GM23338 (cell line): Measurements from ENCODE around the gene NEURL1. TPM values are rescaled to one million over a fixed set of nuclear protein-coding genes. Genes with fewer than 3 reads are reported as not detected.

Experiments
- ATAC-seq: fragments of 200-7000 bp; cut with Tn5 transposase; 3 replicates; pipeline ENCODE4 v1.9.1; 2020
- DNase-seq: peaks from one replicate; pipeline ENCODE4 v3.0.0-alpha.2; 2015; ENCODE audit warnings: low spot score
- H2AFZ ChIP-seq: fragments of 200-600 bp; sonication (generic); 2 replicates; pipeline ENCODE4 v1.8.0; 2016; ENCODE audit warnings: antibody characterized with exemption, mild to moderate bottlenecking, moderate library complexity
- H3F3A ChIP-seq: fragments of 200-600 bp; sonication (generic); replicated peaks from 2 replicates; pipeline ENCODE4 v1.8.0; 2017; ENCODE audit warnings: antibody characterized with exemption, mixed run types, low read depth
- H3K27ac ChIP-seq: fragments of 200-600 bp; sonication (generic); 2 replicates; pipeline ENCODE4 v1.6.1; 2016; ENCODE audit warnings: low read depth
- H3K27me3 ChIP-seq: fragments of 200-600 bp; sonication (generic); 2 replicates; pipeline ENCODE4 v1.8.0; 2016; ENCODE audit warnings: mild to moderate bottlenecking, mixed run types, moderate library complexity; ENCODE audit not compliant: insufficient read depth
- H3K36me3 ChIP-seq: fragments of 200-600 bp; sonication (generic); 2 replicates; pipeline ENCODE4 v1.8.0; 2016; ENCODE audit warnings: mild to moderate bottlenecking; ENCODE audit not compliant: insufficient read depth
- H3K4me1 ChIP-seq: fragments of 200-600 bp; sonication (generic); 2 replicates; pipeline ENCODE4 v1.8.0; 2016; ENCODE audit warnings: mild to moderate bottlenecking, moderate library complexity; ENCODE audit not compliant: insufficient read depth
- H3K4me2 ChIP-seq: fragments of 200-600 bp; sonication (generic); 2 replicates; pipeline ENCODE4 v1.7.1; 2017; ENCODE audit warnings: mixed run types
- H3K4me3 ChIP-seq: fragments of 200-600 bp; sonication (generic); 2 replicates; pipeline ENCODE4 v1.6.1; 2016; ENCODE audit warnings: mixed run types
- H3K79me2 ChIP-seq: fragments of 200-600 bp; sonication (generic); replicated peaks from 2 replicates; pipeline ENCODE4 v1.8.0; 2017; ENCODE audit warnings: mild to moderate bottlenecking; ENCODE audit not compliant: insufficient read depth
- H3K9me2 ChIP-seq: fragments of 200-600 bp; sonication (generic); 2 replicates; pipeline ENCODE4 v1.8.0; 2017; ENCODE audit not compliant: insufficient read depth
- H4K20me1 ChIP-seq: fragments of 200-600 bp; sonication (generic); replicated peaks from 2 replicates; pipeline ENCODE4 v1.8.0; 2017; ENCODE audit warnings: mild to moderate bottlenecking; ENCODE audit not compliant: insufficient read depth
- H3K27ac Mint-ChIP-seq: 2 replicates; pipeline ENCODE4 v1.8.0; 2020; ENCODE audit warnings: inconsistent platforms, mild to moderate bottlenecking, moderate library complexity, mixed read lengths
- H3K27me3 Mint-ChIP-seq: 3 replicates; pipeline ENCODE4 v1.8.0; 2022; ENCODE audit warnings: low read depth, mild to moderate bottlenecking, moderate library complexity, mixed read lengths, inconsistent platforms; ENCODE audit not compliant: insufficient read depth, poor library complexity
- H3K36me3 Mint-ChIP-seq: 3 replicates; pipeline ENCODE4 v1.8.0; 2021; ENCODE audit warnings: low read depth, mild to moderate bottlenecking, inconsistent platforms, moderate library complexity, mixed read lengths
- H3K4me1 Mint-ChIP-seq: 3 replicates; pipeline ENCODE4 v1.8.0; 2020; ENCODE audit warnings: mild to moderate bottlenecking, inconsistent platforms, mixed read lengths
- H3K4me3 Mint-ChIP-seq: 3 replicates; pipeline ENCODE4 v1.8.0; 2021; ENCODE audit warnings: moderate library complexity, mild to moderate bottlenecking, inconsistent platforms, mixed read lengths
- H3K9me3 Mint-ChIP-seq: 3 replicates; pipeline ENCODE4 v1.8.0; 2020; ENCODE audit warnings: moderate library complexity, mild to moderate bottlenecking, inconsistent platforms, mixed read lengths
- CREB1 ChIP-seq: fragments of 250-450 bp; sonication (Bioruptor Pico); IDR thresholded peaks from 2 replicates; pipeline ENCODE4 v1.5.0; 2020; ENCODE audit warnings: low read depth, mild to moderate bottlenecking, moderate library complexity
- CTCF ChIP-seq, 2 experiments: fragments of 200-600 bp in 1 of 2; sonication (generic) in 1 of 2; conservative IDR thresholded peaks; 2 replicates each; pipeline versions ENCODE4 v1.5.1 to v1.6.1; 2016 to 2017; ENCODE audit warnings: antibody characterized with exemption in 2 of 2, low read depth in 2 of 2, mild to moderate bottlenecking in 2 of 2, moderate library complexity in 1 of 2
- ETS1 ChIP-seq: IDR thresholded peaks from 2 replicates; pipeline ENCODE4 v1.6.1; 2016; ENCODE audit warnings: antibody characterized with exemption
- EZH2 ChIP-seq: fragments of 200-600 bp; sonication (generic); IDR thresholded peaks from one replicate; pipeline ENCODE4 v1.8.0; 2017; ENCODE audit warnings: antibody characterized with exemption, mild to moderate bottlenecking, low read depth; ENCODE audit not compliant: unreplicated experiment
- EZH2phosphoT487 ChIP-seq: fragments of 200-600 bp; sonication (generic); IDR thresholded peaks from one replicate; pipeline ENCODE4 v1.8.1; 2018; ENCODE audit warnings: antibody characterized with exemption; ENCODE audit not compliant: unreplicated experiment
- JUNB ChIP-seq: IDR thresholded peaks from one replicate; pipeline ENCODE4 v1.6.1; 2016; ENCODE audit warnings: antibody characterized with exemption; ENCODE audit not compliant: unreplicated experiment
- NANOG ChIP-seq: IDR thresholded peaks from 2 replicates; pipeline ENCODE4 v1.6.1; 2016; ENCODE audit warnings: antibody characterized with exemption, borderline replicate concordance
- POLR2AphosphoS5 ChIP-seq: IDR thresholded peaks from 2 replicates; pipeline ENCODE4 v1.6.1; 2016; ENCODE audit warnings: antibody characterized with exemption, low read depth
- STAT1 ChIP-seq: IDR thresholded peaks from one replicate; pipeline ENCODE4 v1.6.1; 2016; ENCODE audit warnings: antibody characterized with exemption; ENCODE audit not compliant: unreplicated experiment
- ZNF114 ChIP-seq: fragments of 250-450 bp; sonication (Bioruptor Pico); IDR thresholded peaks from 2 replicates; pipeline ENCODE4 v1.5.0; 2020; ENCODE audit warnings: mild to moderate bottlenecking, moderate library complexity
- ZNF331 ChIP-seq: fragments of 250-450 bp; sonication (Bioruptor Pico); IDR thresholded peaks from 2 replicates; pipeline ENCODE4 v1.5.0; 2020; ENCODE audit warnings: low read depth, mild to moderate bottlenecking, moderate library complexity
- polyA plus RNA-seq: library from polyadenylated mRNA; unstranded; fragments of >200 nt; fragmentation: Nextera tagmentation; extraction: Ambion mirVana; gene quantifications from 2 replicates; pipeline ENCODE4 v1.2.1, GENCODE V29; 2016
- total RNA-seq: library from RNA; depleted of rRNA; stranded (reverse); fragments of >200 nt; shearing (Covaris generic); gene quantifications from 2 replicates; pipeline ENCODE4 v1.2.3, GENCODE V29; 2014
- TF ChIP-seq, protein P1 (sequence below): IDR thresholded peaks from one replicate; pipeline ENCODE4 v1.6.1; 2018; ENCODE audit warnings: antibody characterized with exemption; ENCODE audit not compliant: unreplicated experiment

Gene NEURL1
- total and polyA plus RNA-seq, 2 experiments from 2014 or later, result 0.82 to 1.1 TPM

DNA sequence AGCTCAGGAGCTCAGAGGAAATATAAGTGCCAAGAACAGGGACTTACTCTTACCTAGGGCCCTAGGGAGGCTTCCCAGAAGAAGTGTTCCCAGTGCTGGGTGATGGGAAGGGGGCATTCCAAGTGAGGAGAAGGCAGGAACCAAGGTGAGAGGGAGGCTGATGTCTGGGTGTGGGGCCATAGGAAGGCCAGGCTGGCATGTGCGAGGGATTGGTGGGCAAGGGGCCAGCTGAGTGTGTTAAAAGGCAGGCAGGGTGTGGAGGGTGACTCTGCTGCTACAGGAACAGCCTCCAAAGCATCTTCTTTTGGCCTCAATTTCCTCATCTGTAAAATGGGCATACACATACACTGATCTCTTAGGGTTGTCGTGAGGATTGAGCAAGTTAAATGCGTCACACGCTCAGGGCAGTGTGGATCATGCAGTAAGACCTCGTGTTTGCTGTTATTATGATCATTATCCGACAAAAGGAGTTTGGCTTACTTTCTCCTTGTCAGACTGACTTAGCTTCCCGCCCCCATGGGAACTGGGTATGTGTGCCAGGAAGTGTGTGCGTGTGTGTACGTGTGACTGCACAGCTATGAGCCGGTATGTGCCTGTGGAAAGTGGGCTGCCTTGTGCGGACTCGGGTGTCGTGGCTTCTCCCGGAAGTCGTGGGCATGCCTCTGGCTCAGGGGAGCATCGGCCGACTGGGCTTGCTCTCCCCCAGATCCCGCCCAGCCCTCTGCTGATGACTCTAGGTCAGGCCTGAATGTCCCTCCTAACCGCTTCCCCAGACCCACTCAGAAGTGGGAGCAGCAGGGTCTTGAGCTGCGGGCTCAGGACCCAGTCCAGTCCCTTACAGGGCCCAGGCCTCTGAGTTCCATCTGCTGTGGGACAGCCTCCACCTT, 59.6 kb downstream of the NEURL1 start:
- no peak for DNase-seq
- H3K4me3 Mint-ChIP-seq, result no peak overlapping the region
- no peaks in the 10 kb centered on the region; the same call in 2 of the 3 replicates for H3K4me1 Mint-ChIP-seq
- TF ChIP-seq STAT1, result no peak
- TF ChIP-seq EZH2, result no peak
- H3K4me1 ChIP-seq, result no peaks in the 10 kb centered on the region
- H3K36me3 Mint-ChIP-seq, result no peaks in the 10 kb centered on the region
- H4K20me1 ChIP-seq, result no peaks in the 10 kb centered on the region
- no peak overlapping the region for H3K4me2 ChIP-seq
- ATAC-seq, result no peak
- no peaks in the 10 kb centered on the region for H3K9me3 Mint-ChIP-seq
- H3K27me3 Mint-ChIP-seq, result peaks cover 15% of the 10 kb centered on the region
- no peak overlapping the region for H3K4me3 ChIP-seq
- H3K36me3 ChIP-seq, result no peaks in the 10 kb centered on the region
- H3F3A ChIP-seq, result no peaks in the 10 kb centered on the region
- no peak overlapping the region for H3K27ac Mint-ChIP-seq
- H3K27ac ChIP-seq, result no peak overlapping the region
- H2AFZ ChIP-seq, result no peak overlapping the region
- no peaks in the 10 kb centered on the region for H3K9me2 ChIP-seq
- no peaks in the 10 kb centered on the region for H3K79me2 ChIP-seq
- peaks cover 18% of the 10 kb centered on the region for H3K27me3 ChIP-seq

DNA sequence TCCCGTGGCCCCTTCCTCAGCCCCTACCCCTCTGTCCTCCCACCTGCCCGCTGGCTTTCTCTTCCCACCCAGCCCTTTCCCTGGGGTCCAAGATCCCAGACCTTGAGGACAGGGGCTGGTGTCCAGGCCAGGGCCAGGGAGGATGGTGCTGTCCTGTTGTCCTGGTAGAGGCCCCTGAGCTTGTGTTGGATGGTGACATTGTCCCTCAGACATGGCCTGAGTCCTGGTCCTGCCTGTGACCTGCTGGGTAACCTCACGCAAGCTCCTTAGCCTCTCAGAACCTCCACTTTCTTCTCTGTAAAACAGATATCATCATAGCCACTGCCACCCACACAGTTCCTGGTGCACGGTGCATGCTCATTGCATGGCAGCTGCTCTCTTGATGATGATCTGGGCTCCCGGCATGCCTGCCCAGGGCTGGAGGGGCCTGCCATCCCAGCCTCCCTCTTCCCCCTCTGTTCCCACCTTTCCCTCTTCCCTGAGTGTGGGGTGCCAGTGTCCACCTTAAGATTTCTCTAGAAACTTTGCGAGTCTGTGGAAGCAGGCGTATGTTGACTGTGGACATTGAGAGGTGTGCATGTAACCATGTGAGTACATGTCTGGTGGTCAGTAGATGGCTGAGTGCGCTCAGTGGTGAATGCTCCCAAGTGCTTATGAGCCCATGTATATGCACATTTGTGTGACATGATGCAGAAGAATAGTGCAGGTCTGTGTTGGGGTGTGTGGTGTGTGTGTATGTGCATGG, 60.4 kb downstream of the NEURL1 start:
- ATAC-seq (no peak), DNase-seq (no peak)
- H3K36me3 ChIP-seq, result no peaks in the 10 kb centered on the region
- H3K27me3 Mint-ChIP-seq, result peaks cover 12% of the 10 kb centered on the region
- no peaks in the 10 kb centered on the region for H4K20me1 ChIP-seq
- no peak overlapping the region for H3K4me3 ChIP-seq
- H3K4me1 ChIP-seq, result no peaks in the 10 kb centered on the region
- peak overlapping the region; percentile 68; the same call in 2 of the 3 replicates for H3K4me3 Mint-ChIP-seq
- H3K4me2 ChIP-seq, result no peak overlapping the region
- no peaks in the 10 kb centered on the region for H3K9me3 Mint-ChIP-seq
- no peak overlapping the region for H2AFZ ChIP-seq
- no peaks in the 10 kb centered on the region for H3K36me3 Mint-ChIP-seq
- H3K79me2 ChIP-seq, result no peaks in the 10 kb centered on the region
- H3K27ac Mint-ChIP-seq, result no peak overlapping the region
- no peaks in the 10 kb centered on the region for H3F3A ChIP-seq
- H3K27me3 ChIP-seq, result peaks cover 18% of the 10 kb centered on the region
- no peaks in the 10 kb centered on the region for H3K9me2 ChIP-seq
- H3K4me1 Mint-ChIP-seq, result no peaks in the 10 kb centered on the region; the same call in 2 of the 3 replicates
- H3K27ac ChIP-seq, result no peak overlapping the region
- TF ChIP-seq CTCF (conservative IDR thresholded peaks at IDR 0.05; ENCODE audit: low read depth in 2 of 2), result no peak
- TF ChIP-seq EZH2, result no peak
- no peak for TF ChIP-seq ETS1
- no peak for TF ChIP-seq POLR2AphosphoS5
- TF ChIP-seq EZH2phosphoT487, result no peak
- no peak for TF ChIP-seq ZNF331
- TF ChIP-seq, protein P1, sequence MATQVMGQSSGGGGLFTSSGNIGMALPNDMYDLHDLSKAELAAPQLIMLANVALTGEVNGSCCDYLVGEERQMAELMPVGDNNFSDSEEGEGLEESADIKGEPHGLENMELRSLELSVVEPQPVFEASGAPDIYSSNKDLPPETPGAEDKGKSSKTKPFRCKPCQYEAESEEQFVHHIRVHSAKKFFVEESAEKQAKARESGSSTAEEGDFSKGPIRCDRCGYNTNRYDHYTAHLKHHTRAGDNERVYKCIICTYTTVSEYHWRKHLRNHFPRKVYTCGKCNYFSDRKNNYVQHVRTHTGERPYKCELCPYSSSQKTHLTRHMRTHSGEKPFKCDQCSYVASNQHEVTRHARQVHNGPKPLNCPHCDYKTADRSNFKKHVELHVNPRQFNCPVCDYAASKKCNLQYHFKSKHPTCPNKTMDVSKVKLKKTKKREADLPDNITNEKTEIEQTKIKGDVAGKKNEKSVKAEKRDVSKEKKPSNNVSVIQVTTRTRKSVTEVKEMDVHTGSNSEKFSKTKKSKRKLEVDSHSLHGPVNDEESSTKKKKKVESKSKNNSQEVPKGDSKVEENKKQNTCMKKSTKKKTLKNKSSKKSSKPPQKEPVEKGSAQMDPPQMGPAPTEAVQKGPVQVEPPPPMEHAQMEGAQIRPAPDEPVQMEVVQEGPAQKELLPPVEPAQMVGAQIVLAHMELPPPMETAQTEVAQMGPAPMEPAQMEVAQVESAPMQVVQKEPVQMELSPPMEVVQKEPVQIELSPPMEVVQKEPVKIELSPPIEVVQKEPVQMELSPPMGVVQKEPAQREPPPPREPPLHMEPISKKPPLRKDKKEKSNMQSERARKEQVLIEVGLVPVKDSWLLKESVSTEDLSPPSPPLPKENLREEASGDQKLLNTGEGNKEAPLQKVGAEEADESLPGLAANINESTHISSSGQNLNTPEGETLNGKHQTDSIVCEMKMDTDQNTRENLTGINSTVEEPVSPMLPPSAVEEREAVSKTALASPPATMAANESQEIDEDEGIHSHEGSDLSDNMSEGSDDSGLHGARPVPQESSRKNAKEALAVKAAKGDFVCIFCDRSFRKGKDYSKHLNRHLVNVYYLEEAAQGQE, result no peak
- TF ChIP-seq CREB1 (CRISPR knock-in tag), result no peak
- TF ChIP-seq ZNF114 (CRISPR knock-in tag), result no peak
- no peak for TF ChIP-seq JUNB
- TF ChIP-seq NANOG, result no peak
- no peak for TF ChIP-seq STAT1
